Loucy (cell line): ENCODE measurements around the gene ZNF283.
A peak's percentile ranks its signal among the peaks of the same experiment; 100 is the strongest.

Experiments used
- H2AFZ ChIP-seq: fragments of 200-600 bp; sonication (generic); 2 replicates; pipeline ENCODE4 v1.6.0; 2016; ENCODE audit warnings: antibody characterized with exemption, mild to moderate bottlenecking, low read length, moderate library complexity
- H3F3A ChIP-seq: fragments of 200-600 bp; 2 replicates; pipeline ENCODE4 v1.6.0; 2016; ENCODE audit warnings: antibody characterized with exemption, low read depth, mild to moderate bottlenecking
- H3K27me3 ChIP-seq: fragments of 200-600 bp; sonication (generic); 2 replicates; pipeline ENCODE4 v1.6.1; 2014; ENCODE audit warnings: low read length, mild to moderate bottlenecking; ENCODE audit not compliant: insufficient read depth, poor library complexity, severe bottlenecking
- H3K36me3 ChIP-seq: fragments of 200-600 bp; sonication (generic); 2 replicates; pipeline ENCODE4 v1.6.1; 2016; ENCODE audit warnings: low read length; ENCODE audit not compliant: insufficient read depth
- H3K4me1 ChIP-seq: fragments of 200-600 bp; sonication (generic); 2 replicates; pipeline ENCODE4 v1.5.1; 2014; ENCODE audit warnings: low read length, mild to moderate bottlenecking; ENCODE audit not compliant: insufficient read depth, poor library complexity, severe bottlenecking
- H3K4me2 ChIP-seq: fragments of 200-600 bp; sonication (generic); 2 replicates; pipeline ENCODE4 v1.6.0; 2014; ENCODE audit warnings: antibody characterized with exemption, low read length, low read depth, mild to moderate bottlenecking; ENCODE audit not compliant: poor library complexity, severe bottlenecking
- H3K4me3 ChIP-seq: fragments of 200-600 bp; sonication (generic); 2 replicates; pipeline ENCODE4 v1.5.1; 2014; ENCODE audit warnings: low read length, mild to moderate bottlenecking, mixed read lengths; ENCODE audit not compliant: poor library complexity, severe bottlenecking
- H3K79me2 ChIP-seq: fragments of 200-600 bp; sonication (generic); 2 replicates; pipeline ENCODE4 v1.6.1; 2014; ENCODE audit warnings: low read length; ENCODE audit not compliant: insufficient read depth
- H3K9ac ChIP-seq: fragments of 200-600 bp; sonication (generic); 2 replicates; pipeline ENCODE4 v1.6.0; 2014; ENCODE audit warnings: mild to moderate bottlenecking, low read depth, low read length, moderate library complexity; ENCODE audit not compliant: poor library complexity, severe bottlenecking
- H3K9me2 ChIP-seq: fragments of 200-600 bp; sonication (generic); replicated peaks from 2 replicates; pipeline ENCODE4 v1.6.1; 2016; ENCODE audit warnings: low read depth, low read length, mixed read lengths
- H3K9me3 ChIP-seq: fragments of 200-600 bp; sonication (generic); 2 replicates; pipeline ENCODE4 v1.6.1; 2014; ENCODE audit warnings: mild to moderate bottlenecking, antibody characterized with exemption, low read length, low read depth; ENCODE audit not compliant: insufficient read depth
- H4K20me1 ChIP-seq: fragments of 200-600 bp; sonication (generic); 2 replicates; pipeline ENCODE4 v1.6.0; 2014; ENCODE audit warnings: antibody characterized with exemption, low read length, mild to moderate bottlenecking; ENCODE audit not compliant: insufficient read depth, poor library complexity, severe bottlenecking
- CTCF ChIP-seq: fragments of 200-600 bp; sonication (generic); conservative IDR thresholded peaks from 2 replicates; pipeline ENCODE4 v1.5.1; 2014; ENCODE audit warnings: mild to moderate bottlenecking, antibody characterized with exemption, low read length
- EZH2phosphoT487 ChIP-seq: fragments of 200-600 bp; IDR thresholded peaks from 2 replicates; pipeline ENCODE4 v1.6.1; 2018; ENCODE audit warnings: antibody characterized with exemption, mild to moderate bottlenecking, moderate library complexity, borderline replicate concordance

The ZNF283 gene

GRCh38 chr19:43779820-43780219 lies 47.3 kb upstream of the ZNF283 start:
- TF ChIP-seq CTCF (peak; percentile 47; the same call in 1 of the 2 replicates), EZH2phosphoT487 (no peak)
- H3K4me3 ChIP-seq, result peak overlapping the region; percentile 74
- H3K9ac ChIP-seq, result peak overlapping the region; percentile 80
- no peak overlapping the region for H2AFZ ChIP-seq
- H3F3A ChIP-seq, result no peaks in the 10 kb centered on the region
- peaks cover 70% of the 10 kb centered on the region for H3K4me1 ChIP-seq
- no peaks in the 10 kb centered on the region for H4K20me1 ChIP-seq
- H3K27me3 ChIP-seq, result no peaks in the 10 kb centered on the region
- no peaks in the 10 kb centered on the region for H3K36me3 ChIP-seq
- H3K9me2 ChIP-seq, result no peaks in the 10 kb centered on the region
- no peaks in the 10 kb centered on the region for H3K9me3 ChIP-seq
- H3K79me2 ChIP-seq, result peaks cover 44% of the 10 kb centered on the region; the same call in 1 of the 2 replicates
- peak overlapping the region; percentile 71 for H3K4me2 ChIP-seq

DNA sequence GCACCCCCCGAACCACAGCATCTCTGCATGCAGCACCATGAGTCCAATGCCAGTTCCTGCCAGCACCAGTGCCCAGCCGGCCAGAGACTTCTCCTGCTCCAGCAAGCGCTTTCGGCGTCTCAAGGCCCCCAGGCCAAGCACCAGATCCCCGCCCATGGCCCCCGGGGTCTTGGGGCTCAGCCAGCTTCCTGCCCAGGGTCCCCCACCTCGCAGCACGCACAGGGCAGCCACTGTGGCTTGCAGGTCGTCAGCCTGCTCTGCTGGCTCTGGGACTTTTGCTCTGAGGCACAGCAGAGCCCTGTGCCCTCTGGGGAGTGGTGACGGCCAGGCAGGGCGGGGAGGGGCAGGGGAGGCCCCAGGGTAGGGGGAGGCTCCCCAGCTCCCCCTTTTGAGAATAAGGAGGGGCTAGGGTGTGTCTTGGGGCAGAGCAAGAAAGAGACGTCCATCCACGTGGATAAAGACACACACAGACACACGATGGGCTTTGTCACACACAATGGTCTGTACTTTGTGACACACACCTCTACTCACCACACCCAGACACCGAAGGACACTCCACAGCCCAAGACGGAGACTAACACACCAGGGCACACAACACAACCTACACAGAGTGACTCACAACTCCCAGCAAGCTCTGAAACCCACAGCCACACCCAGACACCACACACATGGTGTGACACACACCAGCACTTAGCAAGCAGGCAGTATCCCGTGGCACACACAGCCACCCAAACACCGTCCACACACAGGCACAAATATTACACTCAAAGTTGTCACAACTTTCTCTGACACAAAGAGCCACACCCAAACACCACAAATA lies 46.2 kb upstream of the ZNF283 start, which contains the start of gene KCNN4:
KCNN4 (minus strand) TSS at position 268 of the 820 bp plus-strand sequence; CDS start at position 156, 112 bp downstream.
- Histone ChIP-seq H3K9ac (peak within 1 kb of the TSS; percentile 80), H2AFZ (peak within 1 kb of the TSS; percentile 21; the same call in 1 of the 2 replicates), H3K4me2 (peak within 1 kb of the TSS; percentile 71), H3K79me2 (peaks cover 33% of the 10 kb centered on the region; the same call in 1 of the 2 replicates), H3K27me3 (no peaks in the 10 kb centered on the region), H3K36me3 (no peaks in the 10 kb centered on the region), H4K20me1 (no peaks in the 10 kb centered on the region), H3K4me3 (peak within 1 kb of the TSS; percentile 74), H3K9me3 (no peaks in the 10 kb centered on the region), H3K4me1 (peaks cover 69% of the 10 kb centered on the region), H3F3A (no peaks in the 10 kb centered on the region), H3K9me2 (no peaks in the 10 kb centered on the region)
- no peak for TF ChIP-seq EZH2phosphoT487
- TF ChIP-seq CTCF, result no peak

DNA sequence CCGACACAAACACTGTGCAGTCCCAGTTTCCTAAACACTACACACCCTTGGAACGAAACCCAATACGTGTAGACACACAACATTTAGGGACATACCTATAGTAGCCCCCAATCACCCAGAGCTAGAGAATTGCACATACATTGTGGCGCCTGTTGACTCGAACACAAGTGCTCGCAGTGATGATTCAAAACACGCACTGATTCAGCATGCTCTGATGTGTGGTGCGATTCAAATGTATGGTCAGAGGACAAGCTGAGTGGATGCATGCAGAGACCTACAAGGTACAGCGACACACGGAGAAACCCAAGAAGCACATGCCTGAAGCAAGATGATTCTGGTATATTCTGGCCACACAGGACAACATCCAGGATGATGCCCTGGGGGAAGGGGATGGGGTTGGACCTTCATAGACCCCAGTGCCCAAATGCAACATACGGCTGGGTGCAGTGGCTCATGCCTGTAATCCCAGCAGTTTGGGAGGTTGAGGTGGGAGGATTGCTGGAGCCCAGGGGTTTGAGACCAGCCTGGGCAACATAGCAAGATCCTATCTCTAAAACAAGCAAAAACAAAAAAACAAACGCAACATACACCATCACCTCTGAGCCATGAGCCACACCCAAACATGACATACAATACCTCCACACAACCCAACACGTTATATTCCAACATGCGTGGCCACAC lies 45.4 kb upstream of the ZNF283 start:
- Histone ChIP-seq H3K27me3 (no peaks in the 10 kb centered on the region), H3K4me3 (no peak overlapping the region), H2AFZ (no peak overlapping the region), H3F3A (no peaks in the 10 kb centered on the region), H3K4me1 (peaks cover 61% of the 10 kb centered on the region), H3K4me2 (peak overlapping the region; percentile 71), H3K9me3 (no peaks in the 10 kb centered on the region), H3K79me2 (peaks cover 25% of the 10 kb centered on the region; the same call in 1 of the 2 replicates), H3K36me3 (no peaks in the 10 kb centered on the region), H3K9me2 (no peaks in the 10 kb centered on the region), H3K9ac (no peak overlapping the region), H4K20me1 (no peaks in the 10 kb centered on the region)
- TF ChIP-seq EZH2phosphoT487, result no peak
- no peak for TF ChIP-seq CTCF
